SK-N-MC (cell line): ENCODE measurements around the gene BUD23.

ENCODE experiments used
- DNase-seq: peaks from one replicate; pipeline ENCODE4 v3.0.0-alpha.2; 2011; ENCODE audit warnings: low read depth, low spot score
- H3K27ac ChIP-seq: fragments of 200-600 bp; sonication (generic); 2 replicates; pipeline ENCODE4 v1.5.1; 2016; ENCODE audit warnings: mixed run types
- H3K36me3 ChIP-seq: fragments of 200-600 bp; sonication (generic); 2 replicates; pipeline ENCODE4 v1.6.1; 2017; ENCODE audit warnings: antibody characterized with exemption, low read length, mixed read lengths; ENCODE audit not compliant: insufficient read depth
- H3K4me3 ChIP-seq: fragments of 200-600 bp; sonication (generic); 2 replicates; pipeline ENCODE4 v1.5.1; 2016
- H3K9ac ChIP-seq: fragments of 200-600 bp; sonication (generic); 2 replicates; pipeline ENCODE4 v1.8.0; 2017; ENCODE audit warnings: mixed run types, mixed read lengths; ENCODE audit not compliant: insufficient read length
- H3K9me3 ChIP-seq: fragments of 200-600 bp; sonication (generic); 2 replicates; pipeline ENCODE4 v1.6.1; 2017; ENCODE audit warnings: low read depth, mild to moderate bottlenecking, antibody characterized with exemption, low read length, moderate library complexity, mixed read lengths
- EZH2 ChIP-seq: fragments of 200-600 bp; sonication (generic); IDR thresholded peaks from one replicate; pipeline ENCODE4 v1.6.1; 2017; ENCODE audit warnings: antibody characterized with exemption
- FOXP2 ChIP-seq: optimal IDR thresholded peaks from 2 replicates; pipeline ENCODE3; 2011; ENCODE audit warnings: mild to moderate bottlenecking, moderate library complexity; ENCODE audit not compliant: insufficient read depth; ENCODE audit errors: extremely low read length, control extremely low read depth
- POLR2AphosphoS5 ChIP-seq: IDR thresholded peaks from 2 replicates; pipeline ENCODE4 v1.6.1; 2012; ENCODE audit warnings: mild to moderate bottlenecking, low read depth, low read length, borderline replicate concordance

BUD23 gene

DNA sequence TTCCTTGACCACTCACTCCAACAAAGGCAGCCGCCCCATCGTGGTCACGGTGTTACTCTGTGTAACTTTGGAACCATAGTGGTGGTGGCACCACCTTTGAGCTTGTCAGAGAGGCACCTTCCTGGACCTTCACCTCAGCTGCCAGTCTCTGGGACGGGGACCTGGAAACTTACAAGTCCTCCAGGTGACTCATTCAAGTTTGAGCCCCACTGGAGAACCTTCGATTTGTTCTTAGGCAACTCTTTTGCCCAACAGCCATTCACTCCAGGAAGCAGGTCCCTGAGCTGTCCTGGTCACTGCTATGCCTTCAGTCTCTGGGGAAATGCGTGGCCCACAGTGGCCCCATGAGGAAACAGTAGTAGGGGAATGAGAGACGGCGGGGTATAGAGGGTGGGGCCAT, 18.8 kb downstream of the BUD23 start:
- no peak overlapping the region for H3K9ac ChIP-seq
- no peak for DNase-seq
- no peaks in the 10 kb centered on the region for H3K9me3 ChIP-seq
- TF ChIP-seq POLR2AphosphoS5 (no peak), FOXP2 (no peak), EZH2 (no peak)
- H3K4me3 ChIP-seq = no peak overlapping the region
- peak overlapping the region; percentile 2; the same call in 1 of the 2 replicates for H3K27ac ChIP-seq
- H3K36me3 ChIP-seq = peaks cover 35% of the 10 kb centered on the region

DNA sequence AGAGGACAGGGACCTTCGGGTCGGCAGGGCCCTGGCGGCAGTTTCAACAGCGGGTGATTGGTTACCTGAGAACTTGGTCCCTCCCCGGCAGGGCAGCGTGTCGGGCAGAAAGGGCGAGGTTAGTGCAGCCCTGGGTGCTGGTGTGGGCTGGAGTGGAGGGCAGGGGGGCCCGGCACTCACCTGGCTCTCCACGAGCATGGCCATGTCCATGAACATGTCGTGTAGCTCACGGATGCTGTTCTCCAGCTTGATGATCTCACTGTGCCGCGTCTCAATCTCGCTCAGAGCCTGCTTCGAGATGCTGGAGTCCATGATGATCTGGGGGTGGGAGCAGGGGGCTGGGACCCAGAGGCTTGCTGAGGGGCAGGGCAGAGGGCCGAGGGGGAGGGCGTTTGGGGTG, 19.3 kb downstream of the BUD23 start:
- no peak overlapping the region for H3K4me3 ChIP-seq
- no peak for DNase-seq
- H3K9ac ChIP-seq = no peak overlapping the region
- H3K9me3 ChIP-seq = no peaks in the 10 kb centered on the region
- H3K36me3 ChIP-seq = peaks cover 31% of the 10 kb centered on the region
- 0 out of 2 replicates have a peak overlapping the region, but pooled peaks have one; percentile 2 for H3K27ac ChIP-seq
- TF ChIP-seq FOXP2 (no peak), EZH2 (no peak), POLR2AphosphoS5 (no peak)

DNA sequence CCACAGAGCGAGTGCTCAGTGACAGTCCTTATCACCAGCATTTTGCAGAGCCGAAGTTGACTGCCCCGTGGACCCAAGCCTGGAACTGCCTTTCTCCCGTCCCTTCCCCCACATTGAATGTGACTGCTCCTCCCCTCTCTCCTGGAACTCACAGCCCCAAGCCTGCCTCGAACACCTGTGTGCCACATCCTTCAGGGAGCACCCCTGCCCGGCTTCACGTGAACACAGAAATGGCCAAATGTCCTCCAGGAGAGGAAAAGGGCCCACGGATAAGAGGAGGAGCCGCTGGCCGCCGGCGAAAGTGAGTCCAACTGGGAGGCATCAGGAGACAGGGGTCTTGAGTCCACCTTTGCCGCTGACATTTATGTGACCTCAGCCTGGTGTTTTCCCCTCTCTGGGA, 19.8 kb downstream of the BUD23 start:
- peak overlapping the region; percentile 42; the same call in 1 of the 2 replicates for H3K4me3 ChIP-seq
- no peak for DNase-seq
- no peak overlapping the region for H3K9ac ChIP-seq
- no peaks in the 10 kb centered on the region for H3K9me3 ChIP-seq
- TF ChIP-seq EZH2 = no peak
- TF ChIP-seq FOXP2 = no peak
- no peak for TF ChIP-seq POLR2AphosphoS5
- H3K27ac ChIP-seq = peak overlapping the region; percentile 74; the same call in 1 of the 2 replicates
- peaks cover 29% of the 10 kb centered on the region for H3K36me3 ChIP-seq

DNA sequence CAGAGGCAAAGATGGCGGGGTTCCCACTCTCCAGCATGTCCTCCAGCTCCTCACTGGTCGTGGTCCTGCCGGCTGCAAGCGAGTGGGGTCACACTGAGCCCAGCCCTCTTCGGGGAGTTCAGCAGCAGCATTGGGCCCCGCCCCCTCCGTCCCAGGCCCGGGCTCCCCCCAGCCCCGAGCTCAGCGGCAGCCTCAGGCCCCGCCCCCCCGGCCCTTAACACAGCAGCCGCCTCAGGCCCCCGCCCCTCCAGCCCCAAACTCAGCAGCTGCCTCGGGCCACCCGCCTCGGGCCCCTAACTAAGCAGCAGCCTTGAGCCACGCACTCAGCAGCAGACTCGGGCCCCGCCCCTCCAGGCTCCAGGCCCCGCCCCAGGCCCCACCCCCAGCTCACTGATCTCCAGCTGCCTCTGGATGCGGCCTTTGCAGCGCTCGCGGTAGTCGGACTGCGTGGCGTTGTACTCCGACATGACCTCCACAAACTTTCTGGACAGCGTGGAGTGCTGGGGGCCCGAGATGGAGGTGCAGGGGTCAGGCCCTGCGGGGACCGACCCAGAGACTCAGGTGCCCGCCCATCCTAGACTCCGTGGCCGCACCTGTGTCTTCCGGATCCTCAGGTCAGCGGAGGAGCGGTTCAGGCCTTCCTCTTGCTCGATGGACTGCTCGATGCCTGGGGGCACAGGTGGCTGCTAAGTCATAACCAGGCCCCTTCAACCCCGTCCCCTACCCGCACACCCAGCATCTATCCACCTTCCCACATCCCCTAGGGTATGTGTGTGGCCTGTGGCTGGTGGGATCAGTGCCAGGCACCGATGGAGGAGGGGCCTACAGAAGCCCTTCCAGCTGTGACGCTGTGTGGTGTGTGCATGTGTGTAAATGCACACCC, 20.6 kb downstream of the BUD23 start:
- H3K9ac ChIP-seq = no peak overlapping the region
- DNase-seq = no peak
- peak overlapping the region; percentile 81 for H3K27ac ChIP-seq
- peaks cover 21% of the 10 kb centered on the region for H3K36me3 ChIP-seq
- H3K9me3 ChIP-seq = no peaks in the 10 kb centered on the region
- H3K4me3 ChIP-seq = peak overlapping the region; percentile 77
- no peak for TF ChIP-seq FOXP2
- peak; percentile 60 for TF ChIP-seq POLR2AphosphoS5
- TF ChIP-seq EZH2 = no peak

DNA sequence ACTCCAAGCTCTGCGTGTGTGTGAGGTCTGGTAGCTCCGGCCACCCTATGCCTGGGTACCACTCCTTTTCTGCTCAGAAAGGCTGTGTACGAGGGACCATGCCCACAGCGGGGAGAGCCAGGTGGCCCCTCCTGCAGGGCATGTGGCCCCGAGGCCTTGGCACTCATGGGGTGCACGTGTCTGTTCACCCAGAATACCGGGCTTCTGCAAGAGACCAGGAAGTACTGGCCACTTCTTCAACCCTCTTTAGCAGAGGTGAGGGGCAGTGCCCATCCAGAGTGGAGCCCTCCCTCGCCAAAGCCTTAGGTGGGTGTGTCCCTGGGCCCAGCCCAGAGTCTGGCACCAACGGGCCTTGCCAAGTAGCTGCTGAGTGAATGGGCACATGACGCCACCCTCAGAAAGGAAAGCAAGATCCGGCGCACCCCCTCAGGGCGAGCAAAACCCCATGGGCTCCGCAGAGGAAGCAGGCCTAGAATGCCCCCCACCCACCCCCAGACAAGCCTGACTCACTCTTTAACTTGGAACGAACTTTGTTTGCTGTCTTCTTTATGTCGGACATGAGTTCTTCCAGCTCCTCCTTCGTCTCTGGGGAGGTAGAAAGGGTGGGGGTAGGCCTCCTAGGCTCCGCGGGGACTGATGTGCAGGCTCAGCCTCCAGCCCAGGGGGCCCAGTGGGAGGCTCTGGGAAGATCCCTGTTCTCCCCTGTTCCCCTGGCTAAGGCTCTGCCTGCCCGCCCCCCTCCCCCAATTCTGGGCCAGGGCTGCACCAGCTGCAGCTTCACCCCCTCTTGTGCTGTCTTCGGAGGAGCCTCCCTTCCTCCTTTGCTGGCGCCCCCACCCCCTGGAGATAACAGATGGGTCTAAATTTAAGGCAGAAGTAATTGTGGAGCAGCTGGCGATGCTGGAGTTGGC, 21.5 kb downstream of the BUD23 start:
- Histone ChIP-seq H3K27ac (peak overlapping the region; percentile 81), H3K9ac (no peak overlapping the region), H3K36me3 (peaks cover 17% of the 10 kb centered on the region), H3K9me3 (no peaks in the 10 kb centered on the region), H3K4me3 (peak overlapping the region; percentile 77)
- peak; percentile 51 for TF ChIP-seq POLR2AphosphoS5
- TF ChIP-seq EZH2 = no peak
- TF ChIP-seq FOXP2 = peak; percentile 61
- no peak for DNase-seq

DNA sequence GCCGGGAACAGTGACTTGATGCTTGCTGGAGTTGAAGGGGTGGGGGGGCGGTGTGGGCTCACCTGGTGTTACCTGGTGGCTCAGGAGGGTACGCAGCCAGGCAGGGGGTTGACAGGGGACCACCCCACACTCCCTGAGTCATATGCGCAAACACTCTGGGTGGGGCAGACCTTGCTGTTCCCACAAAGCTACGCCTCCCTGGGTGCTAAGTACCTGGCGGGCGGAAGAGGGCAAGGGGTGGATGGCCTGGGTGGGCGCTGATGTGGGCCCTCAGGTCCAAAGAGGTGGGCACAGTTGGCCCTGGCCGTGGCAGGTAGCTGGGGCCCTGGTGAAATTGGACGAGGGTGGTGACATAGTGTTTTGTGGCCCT, 22.1 kb downstream of the BUD23 start:
- no peak for DNase-seq
- H3K36me3 ChIP-seq = peaks cover 17% of the 10 kb centered on the region
- no peak for TF ChIP-seq EZH2
- H3K9ac ChIP-seq = no peak overlapping the region
- H3K4me3 ChIP-seq = peak overlapping the region; percentile 77
- H3K27ac ChIP-seq = peak overlapping the region; percentile 81
- H3K9me3 ChIP-seq = no peaks in the 10 kb centered on the region

DNA sequence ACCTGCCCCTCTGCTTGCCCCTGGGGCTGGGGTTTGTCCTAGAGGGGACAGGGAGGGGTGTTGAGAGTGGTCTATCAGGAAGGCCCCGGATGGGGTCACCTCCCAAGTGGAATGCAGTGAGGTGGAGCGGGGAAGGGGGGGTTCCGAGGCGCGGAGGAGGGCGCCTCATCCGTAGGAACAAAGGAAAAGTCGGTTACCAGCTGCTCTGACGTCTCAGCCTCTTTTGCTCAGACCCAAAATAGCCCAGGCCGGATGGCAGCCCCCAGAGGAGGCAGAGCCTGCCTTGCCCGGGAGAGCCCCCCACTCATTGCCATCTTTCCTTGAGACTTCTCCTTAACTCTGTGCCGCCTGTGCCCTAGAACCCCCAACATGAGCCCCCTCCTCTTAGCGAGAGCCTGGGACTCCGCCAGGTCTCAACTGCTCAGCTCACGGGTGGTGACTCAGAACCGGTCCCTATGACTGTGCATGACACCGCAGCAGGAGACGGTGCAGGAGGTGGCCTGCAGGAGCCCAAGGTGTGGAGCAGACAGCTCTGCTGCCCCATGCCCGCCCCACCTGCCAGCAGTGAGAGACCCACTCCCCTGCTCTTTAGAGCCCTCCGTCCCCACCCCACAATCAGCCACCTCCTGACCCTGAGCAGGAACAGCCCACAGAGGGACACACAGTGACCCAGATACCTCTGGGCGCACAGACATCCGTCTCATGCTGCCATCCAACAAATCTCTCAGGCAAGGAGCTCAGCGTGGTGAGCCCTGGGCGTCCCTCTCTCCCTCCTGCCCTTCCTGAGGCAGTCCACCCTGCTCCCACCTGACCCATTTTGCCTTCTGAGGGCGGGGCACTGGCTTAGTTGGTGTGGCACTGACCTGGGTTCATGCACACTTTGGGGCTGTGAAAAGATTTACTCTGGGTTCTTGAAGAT, 23.0 kb downstream of the BUD23 start:
- no peak for DNase-seq
- no peak for TF ChIP-seq POLR2AphosphoS5
- H3K36me3 ChIP-seq = peaks cover 17% of the 10 kb centered on the region
- no peaks in the 10 kb centered on the region for H3K9me3 ChIP-seq
- peak overlapping the region; percentile 81 for H3K27ac ChIP-seq
- peak overlapping the region; percentile 77 for H3K4me3 ChIP-seq
- H3K9ac ChIP-seq = no peak overlapping the region
